Activated CD8-positive, alpha-beta T cell treated with anti-CD3 and anti-CD28 coated beads, Interleukin-2, amount 10 ng/mL, durations not matched to agents 7 days and 5 days (primary cell): ENCODE data around the gene TIAM2. TPM values are rescaled to one million over a fixed set of nuclear protein-coding genes. Genes with fewer than 3 reads are reported as not detected.
"Not testable (repeated sequence)": the region's sequence is repeated elsewhere in the genome, so short reads cannot be mapped to it uniquely, and the experiment has no call there.

ENCODE experiments used
- ATAC-seq: fragments of 150-1000 bp; cut with Tn5 transposase; one replicate; pipeline ENCODE4 v1.10.0; 2021; ENCODE audit warnings: moderate library complexity
- CTCF ChIA-PET: fragments of 350-600 bp; sonication (Branson Sonifier 250); formaldehyde crosslinking; loops from one replicate; lab custom pipeline; 2021; ENCODE audit warnings: antibody characterized with exemption; lab: Charles Lee
- POLR2A ChIA-PET: fragments of 350-600 bp; sonication (Branson Sonifier 250); formaldehyde crosslinking; loops from one replicate; lab custom pipeline; 2021; ENCODE audit warnings: antibody characterized with exemption; lab: Charles Lee
- DNase-seq: peaks from one replicate; pipeline ENCODE4 v3.0.0-alpha.2; 2020
- H3K27ac Mint-ChIP-seq: one replicate; pipeline ENCODE4 v1.8.0; 2021; ENCODE audit warnings: mild to moderate bottlenecking, mixed read lengths
- H3K27me3 Mint-ChIP-seq: one replicate; pipeline ENCODE4 v1.8.0; 2021; ENCODE audit warnings: low read depth, mixed read lengths
- H3K36me3 Mint-ChIP-seq: one replicate; pipeline ENCODE4 v1.8.0; 2021; ENCODE audit warnings: low read depth, mixed read lengths
- H3K4me1 Mint-ChIP-seq: one replicate; pipeline ENCODE4 v1.8.0; 2021; ENCODE audit warnings: low read depth, mixed read lengths
- H3K4me3 Mint-ChIP-seq: one replicate; pipeline ENCODE4 v1.8.0; 2021; ENCODE audit warnings: mild to moderate bottlenecking, mixed read lengths
- H3K9me3 Mint-ChIP-seq: one replicate; pipeline ENCODE4 v1.8.0; 2022; ENCODE audit warnings: mixed read lengths; ENCODE audit not compliant: insufficient read depth
- total RNA-seq, 2 experiments: library from RNA; stranded (reverse); gene quantifications; one replicate each; pipeline ENCODE4 v1.2.3, GENCODE V29; 2021

Gene TIAM2
- total RNA-seq, 2 experiments from 2014 or later, result 2.9 to 4.5 TPM

DNA sequence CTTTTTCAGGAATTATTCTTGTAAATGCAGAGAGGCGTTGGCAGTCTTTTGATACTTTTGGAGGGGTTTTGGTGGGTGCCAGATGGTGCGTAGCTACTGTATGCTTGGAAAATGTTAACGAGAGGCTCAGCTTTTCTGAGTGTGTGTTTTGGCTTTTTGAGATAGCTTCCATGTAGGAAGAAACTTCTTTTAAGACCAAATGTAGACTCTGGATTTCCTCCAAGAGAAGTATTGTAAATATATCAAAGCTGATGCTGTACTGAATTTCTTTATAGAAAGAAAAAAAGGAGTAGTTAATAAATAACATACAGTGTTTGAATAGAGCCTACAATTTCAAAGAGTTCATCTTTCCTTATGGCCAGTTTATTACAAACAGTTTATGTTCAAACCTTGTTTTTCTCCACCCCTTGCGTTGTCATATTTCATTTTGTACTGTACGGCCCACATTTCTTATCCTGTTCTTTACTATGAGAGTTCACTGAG lies 16.7 kb downstream of the TIAM2 start:
- ATAC-seq (no peak), DNase-seq (no peak)
- Mint-ChIP-seq H3K27me3 (peaks cover 12% of the 10 kb centered on the region), H3K4me1 (no peaks in the 10 kb centered on the region), H3K36me3 (no peaks in the 10 kb centered on the region), H3K27ac (no peak overlapping the region), H3K4me3 (no peak overlapping the region), H3K9me3 (no peaks in the 10 kb centered on the region)
- CTCF ChIA-PET, result interaction anchor here (0.9 kb wide), 1 partner anchor 166 kb away, joined by 4 read pairs; no protein-coding TSS in a partner anchor
- POLR2A ChIA-PET, result no interaction called here

DNA sequence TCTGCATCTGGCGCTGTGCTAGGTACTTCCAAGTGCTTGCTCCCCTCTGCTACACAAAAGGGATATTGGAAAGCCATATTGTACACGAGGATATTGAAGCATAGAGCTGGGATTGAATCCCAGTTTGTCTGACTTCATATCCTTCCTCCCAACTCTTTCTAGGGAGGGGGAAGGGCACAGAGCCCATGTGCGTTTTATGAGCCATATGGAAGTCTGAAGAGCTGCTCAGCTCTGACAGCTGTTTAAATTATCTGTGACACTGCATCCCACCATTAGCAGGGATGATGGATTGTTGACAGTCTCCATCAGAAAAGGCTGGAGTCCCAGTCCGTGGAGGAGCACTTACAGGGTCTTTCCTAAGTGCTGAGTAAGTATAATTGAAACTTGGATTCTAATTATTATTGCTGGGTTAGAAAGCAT lies 18.4 kb downstream of the TIAM2 start:
- ChIA-PET POLR2A (no interaction called here), CTCF (no interaction called here)
- H3K9me3 Mint-ChIP-seq, result no peaks in the 10 kb centered on the region
- peaks cover 12% of the 10 kb centered on the region for H3K27me3 Mint-ChIP-seq
- no peak for DNase-seq
- H3K4me3 Mint-ChIP-seq, result no peak overlapping the region
- no peaks in the 10 kb centered on the region for H3K4me1 Mint-ChIP-seq
- H3K27ac Mint-ChIP-seq, result no peak overlapping the region
- no peak for ATAC-seq
- H3K36me3 Mint-ChIP-seq, result no peaks in the 10 kb centered on the region

DNA sequence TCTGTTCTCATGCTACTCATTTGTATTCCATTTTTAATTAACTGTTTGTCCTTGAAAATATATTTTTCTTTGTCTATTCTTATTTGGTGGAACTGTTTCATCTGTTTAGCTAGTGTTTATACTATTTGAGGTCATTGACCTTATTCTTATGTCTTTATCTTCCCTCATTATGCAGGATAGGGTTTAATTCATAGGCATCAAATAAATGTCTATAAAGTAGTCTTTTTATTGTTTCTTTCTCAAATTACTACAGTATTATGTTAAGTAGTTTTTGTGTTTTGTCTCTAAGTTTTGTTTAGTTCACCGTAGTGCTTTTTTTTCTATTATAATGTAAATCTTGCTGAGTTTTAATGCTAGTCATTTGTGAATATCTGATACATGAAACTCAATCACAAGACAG lies 19.0 kb downstream of the TIAM2 start:
- Mint-ChIP-seq H3K36me3 (no peaks in the 10 kb centered on the region), H3K9me3 (no peaks in the 10 kb centered on the region), H3K27me3 (peaks cover 12% of the 10 kb centered on the region), H3K27ac (no peak overlapping the region), H3K4me1 (no peaks in the 10 kb centered on the region), H3K4me3 (no peak overlapping the region)
- DNase-seq (no peak), ATAC-seq (no peak)
- CTCF ChIA-PET, result no interaction called here
- POLR2A ChIA-PET, result no interaction called here

DNA sequence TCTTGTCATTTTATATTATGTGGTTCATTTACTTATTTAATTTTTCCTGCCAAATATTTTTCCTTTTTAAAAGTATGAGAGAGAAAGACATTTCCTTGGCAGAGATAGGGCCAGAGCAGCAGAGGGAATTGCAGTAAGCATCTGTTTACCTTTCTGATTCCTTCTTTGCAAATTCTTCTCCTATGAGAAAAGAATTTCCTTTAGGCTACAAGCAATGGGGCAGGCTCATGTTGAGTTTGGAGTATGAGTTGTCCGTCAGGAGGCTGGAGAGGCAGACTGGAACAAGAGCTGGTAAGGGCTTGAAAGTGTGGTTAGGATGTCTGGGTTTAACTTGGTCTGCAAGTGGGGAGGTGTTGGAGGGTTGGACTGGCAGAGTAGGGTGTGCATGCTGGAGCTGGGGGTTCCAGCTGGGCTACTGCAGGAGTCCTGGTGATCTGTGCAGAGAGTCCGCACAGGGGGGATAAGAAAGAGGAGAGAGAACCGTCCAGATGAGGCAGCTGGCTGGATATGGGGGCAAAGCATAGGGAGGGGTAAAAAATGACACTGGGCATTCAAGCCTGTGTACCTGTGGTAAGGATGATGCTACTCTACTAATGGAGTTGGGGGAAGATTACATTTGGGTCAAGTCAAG lies 19.7 kb downstream of the TIAM2 start:
- ChIA-PET CTCF (no interaction called here), POLR2A (no interaction called here)
- Mint-ChIP-seq H3K9me3 (no peaks in the 10 kb centered on the region), H3K27ac (no peak overlapping the region), H3K27me3 (peaks cover 12% of the 10 kb centered on the region), H3K4me1 (no peaks in the 10 kb centered on the region), H3K4me3 (no peak overlapping the region), H3K36me3 (no peaks in the 10 kb centered on the region)
- DNase-seq (no peak), ATAC-seq (no peak)

DNA sequence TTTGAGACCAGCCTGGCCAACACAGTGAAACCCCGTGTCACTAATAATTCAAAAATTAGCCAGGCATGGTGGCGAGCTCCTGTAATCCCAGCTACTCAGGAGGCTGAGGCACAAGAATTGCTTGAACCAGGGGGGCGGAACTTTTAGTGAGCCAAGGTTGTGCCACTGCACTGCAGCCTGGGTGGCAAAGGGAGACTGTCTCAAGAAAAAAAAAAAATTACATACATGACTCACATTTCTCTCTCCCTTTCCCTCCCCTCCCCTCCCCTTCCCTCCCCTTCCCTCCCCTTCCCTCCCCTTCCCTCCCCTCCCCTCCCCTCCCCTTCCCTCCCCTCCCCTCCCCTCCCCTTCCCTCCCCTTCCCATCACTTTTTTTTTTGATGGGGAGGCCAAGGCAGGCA lies 23.3 kb downstream of the TIAM2 start:
- H3K27ac Mint-ChIP-seq, CTCF ChIA-PET, ATAC-seq, H3K27me3 Mint-ChIP-seq, H3K36me3 Mint-ChIP-seq, H3K4me3 Mint-ChIP-seq, H3K9me3 Mint-ChIP-seq, DNase-seq, H3K4me1 Mint-ChIP-seq, POLR2A ChIA-PET: not testable (repeated sequence)

DNA sequence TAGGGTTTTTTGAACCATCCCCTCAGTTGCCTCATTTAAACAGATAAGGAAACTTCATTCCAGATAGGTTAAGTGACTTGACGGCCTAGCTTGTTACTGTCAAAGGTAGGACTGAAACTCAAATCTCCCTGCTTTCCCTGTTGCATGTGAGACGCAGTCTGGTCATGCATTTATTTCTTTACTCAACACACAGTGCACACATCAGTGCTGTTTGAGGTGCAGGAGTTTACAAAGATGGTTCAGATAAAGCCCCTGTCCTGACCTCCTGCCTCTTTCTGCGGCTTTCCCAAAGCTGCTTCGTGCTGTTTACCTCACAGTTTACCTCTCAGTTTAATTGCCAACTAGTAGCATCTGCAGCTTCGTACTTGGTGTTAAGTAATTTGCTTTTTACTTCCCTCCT lies 26.6 kb downstream of the TIAM2 start:
- ATAC-seq (no peak), DNase-seq (no peak)
- no peaks in the 10 kb centered on the region for H3K36me3 Mint-ChIP-seq
- H3K9me3 Mint-ChIP-seq, result no peaks in the 10 kb centered on the region
- ChIA-PET POLR2A (no interaction called here), CTCF (interaction anchor here (1.3 kb wide), 1 partner anchor 153 kb away, joined by 4 read pairs; no protein-coding TSS in a partner anchor)
- no peaks in the 10 kb centered on the region for H3K4me1 Mint-ChIP-seq
- no peak overlapping the region for H3K4me3 Mint-ChIP-seq
- no peaks in the 10 kb centered on the region for H3K27me3 Mint-ChIP-seq
- H3K27ac Mint-ChIP-seq, result no peak overlapping the region

DNA sequence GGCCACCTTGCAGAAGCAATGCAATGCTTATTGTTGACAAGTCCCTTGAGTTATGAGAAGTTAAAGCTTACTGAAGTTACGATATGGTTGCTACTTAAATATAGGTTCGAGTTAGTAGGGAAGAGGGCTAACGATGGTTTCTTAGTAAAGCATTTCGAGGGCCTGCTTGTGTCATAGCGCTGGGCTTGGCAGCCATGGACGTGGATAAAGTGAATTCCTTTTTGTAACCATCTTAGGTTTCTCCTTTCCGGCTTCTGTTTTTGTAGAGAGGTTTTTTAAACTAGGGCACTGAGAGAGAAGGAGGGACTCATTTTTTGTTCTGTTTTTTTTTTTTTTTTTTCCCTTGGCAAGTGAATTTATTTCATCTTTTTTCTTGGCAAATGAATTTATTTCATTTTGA lies 27.6 kb downstream of the TIAM2 start:
- ATAC-seq, result no peak
- Mint-ChIP-seq H3K27ac (no peak overlapping the region), H3K36me3 (no peaks in the 10 kb centered on the region), H3K4me3 (no peak overlapping the region), H3K9me3 (no peaks in the 10 kb centered on the region), H3K27me3 (no peaks in the 10 kb centered on the region), H3K4me1 (no peaks in the 10 kb centered on the region)
- ChIA-PET CTCF (interaction anchor here (0.6 kb wide), 1 partner anchor 92 kb away, joined by 4 read pairs; no protein-coding TSS in a partner anchor), POLR2A (no interaction called here)
- DNase-seq, result no peak

DNA sequence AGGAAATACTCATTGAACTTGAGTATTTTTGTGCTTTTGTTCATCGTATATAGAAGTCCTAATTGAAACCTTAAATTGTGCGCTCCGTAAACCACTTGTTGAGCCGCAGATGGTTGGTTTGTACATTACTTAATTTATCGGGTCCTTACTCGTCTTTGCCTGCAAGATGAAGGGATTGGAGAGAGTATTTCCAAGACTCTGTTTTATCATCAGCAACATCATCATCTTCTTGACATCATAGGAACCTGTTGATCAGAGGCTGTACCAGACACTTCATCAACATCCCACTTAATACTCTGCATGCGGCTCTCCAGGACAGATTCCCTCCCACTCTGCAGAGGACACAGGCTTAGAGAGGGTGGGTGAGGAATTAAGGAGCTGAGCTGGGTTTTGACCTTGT lies 28.6 kb downstream of the TIAM2 start:
- Mint-ChIP-seq H3K27ac (no peak overlapping the region), H3K4me1 (no peaks in the 10 kb centered on the region), H3K9me3 (no peaks in the 10 kb centered on the region), H3K27me3 (no peaks in the 10 kb centered on the region), H3K36me3 (no peaks in the 10 kb centered on the region), H3K4me3 (no peak overlapping the region)
- CTCF ChIA-PET, result no interaction called here
- no peak for DNase-seq
- POLR2A ChIA-PET, result no interaction called here
- no peak for ATAC-seq

DNA sequence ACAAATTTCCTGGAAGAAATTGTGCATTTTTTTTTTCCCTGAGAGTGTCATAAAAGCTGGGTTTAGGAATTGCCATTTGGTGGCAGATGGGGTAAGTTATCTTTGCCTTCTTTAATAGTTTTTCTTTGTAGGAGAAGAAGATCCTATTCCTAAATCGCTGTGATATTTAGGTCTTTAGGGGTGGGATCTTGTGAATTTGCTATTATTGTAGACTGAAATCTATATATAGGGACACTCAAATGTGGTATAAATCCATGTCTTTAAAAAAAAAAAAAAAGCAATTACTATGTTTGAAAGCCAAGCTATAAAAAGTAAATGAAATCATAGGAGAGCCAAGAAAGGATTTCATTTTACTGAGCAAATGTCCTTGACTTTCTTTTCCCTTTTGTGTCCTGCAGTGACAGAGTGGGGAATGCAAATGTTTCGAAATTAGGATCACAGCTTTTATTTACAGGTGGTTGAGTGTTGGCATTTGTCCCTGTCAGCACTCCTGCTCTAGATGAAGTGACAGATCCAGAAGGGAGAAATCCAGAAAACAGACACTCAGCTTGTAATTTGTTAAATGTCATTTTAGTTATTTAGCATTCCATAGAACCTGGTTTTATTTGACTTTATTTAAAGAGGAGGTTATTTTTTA lies 29.4 kb downstream of the TIAM2 start:
- no peak overlapping the region for H3K27ac Mint-ChIP-seq
- H3K36me3 Mint-ChIP-seq, result no peaks in the 10 kb centered on the region
- no peak for ATAC-seq
- H3K9me3 Mint-ChIP-seq, result no peaks in the 10 kb centered on the region
- no peak for DNase-seq
- H3K27me3 Mint-ChIP-seq, result no peaks in the 10 kb centered on the region
- CTCF ChIA-PET, result no interaction called here
- H3K4me1 Mint-ChIP-seq, result no peaks in the 10 kb centered on the region
- POLR2A ChIA-PET, result no interaction called here
- H3K4me3 Mint-ChIP-seq, result no peak overlapping the region

DNA sequence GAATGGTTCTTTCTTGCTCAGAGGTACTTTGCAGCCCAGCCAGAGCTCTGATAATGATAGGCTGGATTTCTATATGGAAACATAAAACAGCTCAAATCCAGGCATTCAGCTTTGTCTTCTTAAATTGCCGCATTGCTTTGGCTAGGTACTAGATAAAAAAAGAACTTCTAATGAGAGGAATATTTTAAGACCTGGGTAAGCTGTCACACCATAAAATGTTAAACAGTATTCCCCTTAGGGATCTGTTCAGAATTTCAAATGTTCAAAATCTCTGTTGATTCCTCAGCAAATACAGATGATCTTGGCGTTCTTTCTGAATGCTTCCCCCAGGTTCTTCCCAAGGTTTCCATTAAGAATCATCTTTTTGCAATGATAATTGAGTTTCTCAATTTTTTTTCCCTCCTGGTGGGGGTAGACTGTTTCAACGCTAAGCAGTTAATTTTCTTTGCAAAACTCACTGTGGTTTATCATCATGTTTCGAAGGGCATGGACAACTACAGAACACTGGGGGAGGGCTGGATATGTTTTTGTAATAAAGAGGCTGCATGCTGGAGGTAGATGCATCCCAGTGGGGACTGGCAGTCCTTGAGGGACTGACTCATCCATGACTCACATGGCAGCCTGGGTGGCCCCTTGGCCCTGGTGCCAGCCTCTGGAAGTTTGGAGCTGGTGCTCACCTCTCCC lies 31.0 kb downstream of the TIAM2 start:
- DNase-seq, result no peak
- CTCF ChIA-PET, result no interaction called here

DNA sequence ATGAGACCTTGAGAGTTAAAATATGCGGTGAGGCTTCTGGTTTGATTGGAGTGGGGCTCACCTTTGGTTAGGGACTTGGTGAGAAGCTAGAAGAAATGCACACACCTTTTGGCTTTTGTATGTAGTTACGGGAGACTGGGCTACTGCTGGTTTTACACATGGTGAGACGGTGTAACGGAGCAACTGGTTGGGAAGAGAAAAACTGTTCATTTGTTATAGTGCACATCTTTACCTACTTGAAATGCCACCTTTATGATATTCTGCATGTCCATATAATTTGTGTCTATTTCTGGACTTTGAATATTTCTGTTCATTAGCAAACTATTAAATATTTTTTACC lies 31.6 kb downstream of the TIAM2 start:
- Mint-ChIP-seq H3K27me3 (no peaks in the 10 kb centered on the region), H3K4me3 (no peak overlapping the region), H3K9me3 (no peaks in the 10 kb centered on the region), H3K36me3 (no peaks in the 10 kb centered on the region), H3K27ac (no peak overlapping the region), H3K4me1 (no peaks in the 10 kb centered on the region)
- DNase-seq (no peak), ATAC-seq (no peak)
- ChIA-PET CTCF (no interaction called here), POLR2A (no interaction called here)

More for the DNA sequence above, 31.0 kb downstream of the TIAM2 start:
- Mint-ChIP-seq H3K4me1 (no peaks in the 10 kb centered on the region), H3K9me3 (no peaks in the 10 kb centered on the region), H3K36me3 (no peaks in the 10 kb centered on the region), H3K4me3 (no peak overlapping the region), H3K27ac (no peak overlapping the region), H3K27me3 (no peaks in the 10 kb centered on the region)
- POLR2A ChIA-PET, result no interaction called here
- ATAC-seq, result no peak

DNA sequence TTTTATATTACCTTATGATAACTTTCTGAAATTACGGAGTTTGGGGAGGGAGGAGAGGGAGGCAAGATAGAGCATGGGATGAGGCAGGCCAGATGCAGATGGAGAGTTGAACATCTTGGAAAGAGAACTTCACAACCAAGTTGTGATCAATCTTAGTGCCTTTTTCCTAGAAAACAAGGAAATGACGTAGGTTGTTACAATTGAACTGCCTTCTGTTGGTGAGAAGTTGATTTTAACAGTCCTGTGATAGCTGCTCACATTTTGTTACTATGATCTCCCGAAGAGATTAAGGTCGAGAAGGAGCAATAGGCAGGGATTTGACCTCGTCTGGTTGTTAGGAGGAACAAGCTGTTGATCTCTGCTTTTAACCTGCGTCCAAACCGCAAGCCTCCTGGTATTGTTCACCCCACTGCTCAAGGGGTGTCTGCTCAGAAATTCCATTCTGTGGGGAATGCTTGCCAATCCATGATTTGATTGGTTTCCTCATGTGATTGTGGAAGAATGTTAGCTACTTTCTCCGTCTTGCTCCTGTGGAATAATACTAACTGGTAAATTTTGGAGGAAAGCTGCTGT lies 35.1 kb downstream of the TIAM2 start:
- Mint-ChIP-seq H3K27ac (no peak overlapping the region), H3K36me3 (no peaks in the 10 kb centered on the region), H3K4me1 (no peaks in the 10 kb centered on the region), H3K27me3 (no peaks in the 10 kb centered on the region), H3K9me3 (no peaks in the 10 kb centered on the region), H3K4me3 (no peak overlapping the region)
- DNase-seq (no peak), ATAC-seq (no peak)
- ChIA-PET POLR2A (no interaction called here), CTCF (no interaction called here)
